ENCODE data around the gene AVPR1A.
"Not testable (repeated sequence)": the region's sequence is repeated elsewhere in the genome, so short reads cannot be mapped to it uniquely, and the experiment has no call there.

AVPR1A gene

DNA sequence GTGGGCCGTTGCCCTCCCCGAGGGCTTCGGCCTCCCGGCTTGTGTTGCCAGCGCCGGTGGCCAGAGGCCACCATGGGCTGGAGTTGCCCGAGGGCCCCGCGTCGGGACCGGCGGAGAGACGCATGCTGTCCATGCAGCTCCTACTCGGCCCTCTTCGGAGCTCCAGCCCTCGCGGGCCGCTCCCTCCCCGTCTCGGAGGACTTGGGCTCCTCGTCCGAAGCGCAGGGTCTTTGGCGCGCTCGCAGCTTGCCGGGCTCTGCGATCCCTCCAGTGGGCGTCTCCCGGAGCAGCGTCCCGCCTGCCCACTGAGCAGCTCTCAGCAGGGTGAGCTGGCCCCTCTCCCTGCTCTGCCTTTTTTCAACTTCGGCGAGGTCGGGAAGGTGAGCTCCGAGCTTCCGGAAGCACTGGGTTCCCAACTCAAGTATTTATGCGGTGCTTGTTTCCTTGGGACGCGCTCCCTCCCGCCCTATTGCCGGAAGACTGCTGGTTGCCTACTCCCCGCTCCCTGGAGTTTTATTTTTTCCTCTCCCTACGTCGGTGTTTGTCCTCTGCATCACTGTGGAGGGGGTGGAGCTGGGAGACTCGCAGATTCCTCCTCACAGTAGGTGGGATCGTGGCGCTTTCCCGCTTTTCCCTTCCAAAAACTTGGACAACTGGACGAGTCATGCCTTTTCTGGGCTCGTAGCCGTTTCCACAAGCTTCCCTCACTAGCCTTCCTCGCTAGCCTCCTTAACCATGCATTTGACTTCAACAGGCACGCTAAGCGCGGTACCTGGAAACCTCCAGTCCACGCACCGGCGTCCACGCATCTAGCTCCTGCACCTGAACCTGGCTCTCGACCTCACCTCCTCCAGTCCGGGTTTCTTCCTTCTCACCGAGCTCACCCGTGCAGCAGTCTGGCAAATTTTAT is at the start of gene AVPR1A:
TSS of gene AVPR1A (minus strand) at position 489 of the 910 bp plus-strand sequence. CDS start at position 124, 365 bp downstream.
- DNase-seq = no peak

DNA sequence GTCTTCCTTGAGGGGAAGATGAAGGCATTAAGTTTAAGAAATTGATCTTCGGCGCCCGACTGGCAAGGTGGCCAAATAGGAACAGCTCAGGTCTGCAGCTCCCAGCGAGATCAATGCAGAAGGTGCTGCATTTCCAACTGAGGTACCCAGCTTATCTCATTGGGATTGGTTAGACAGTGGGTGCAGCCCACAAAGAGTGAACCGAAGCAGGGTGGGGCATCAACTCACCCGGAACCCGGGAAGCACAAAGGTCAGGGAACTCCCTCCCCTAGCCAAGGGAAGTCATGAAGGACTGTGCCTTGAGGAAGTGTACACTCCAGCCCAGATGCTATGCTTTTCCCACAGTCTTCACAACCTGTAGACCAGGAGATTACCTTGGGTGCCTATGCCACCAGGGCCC is 45.2 kb upstream of the AVPR1A start:
- DNase-seq = no peak

DNA sequence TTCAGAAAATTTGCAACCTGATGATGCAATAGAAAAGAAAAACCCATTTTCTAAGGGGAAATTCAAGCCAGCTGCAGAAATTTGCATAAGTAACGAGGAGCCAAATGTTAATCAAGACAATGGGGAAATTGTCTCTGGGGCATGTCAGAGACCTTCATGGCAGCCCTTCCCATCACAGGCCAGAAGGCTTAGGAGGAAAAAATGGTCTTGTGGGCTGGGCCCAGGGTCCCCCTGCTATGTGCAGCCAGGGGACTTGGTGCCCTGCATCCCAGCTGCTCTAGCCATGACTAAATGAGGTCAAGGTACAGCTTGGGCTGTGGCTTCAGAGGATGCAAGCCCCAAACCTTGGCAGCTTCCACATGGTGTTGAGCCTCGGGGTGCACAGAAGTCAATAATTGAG is 28.2 kb upstream of the AVPR1A start:
- no peak for DNase-seq

DNA sequence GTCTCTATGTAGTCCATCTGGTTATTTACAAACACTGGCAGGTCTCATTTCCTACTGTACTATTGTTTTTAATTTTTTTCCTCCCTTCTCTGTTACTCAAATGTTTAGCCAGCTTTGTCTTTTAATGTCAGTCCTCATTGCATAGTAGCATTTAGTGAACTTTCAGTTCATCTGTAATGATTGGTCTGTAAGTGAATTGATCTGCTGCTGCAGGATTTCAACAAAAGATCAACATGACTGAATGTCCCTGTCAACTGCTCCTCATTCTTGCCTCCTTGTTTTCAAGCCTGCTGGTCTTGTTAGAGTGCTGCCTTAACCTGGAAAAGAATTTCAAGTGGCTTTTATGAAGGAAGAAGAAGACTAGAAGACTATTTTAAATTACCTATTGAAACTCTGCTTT is 19.3 kb upstream of the AVPR1A start:
- no peak for DNase-seq

DNA sequence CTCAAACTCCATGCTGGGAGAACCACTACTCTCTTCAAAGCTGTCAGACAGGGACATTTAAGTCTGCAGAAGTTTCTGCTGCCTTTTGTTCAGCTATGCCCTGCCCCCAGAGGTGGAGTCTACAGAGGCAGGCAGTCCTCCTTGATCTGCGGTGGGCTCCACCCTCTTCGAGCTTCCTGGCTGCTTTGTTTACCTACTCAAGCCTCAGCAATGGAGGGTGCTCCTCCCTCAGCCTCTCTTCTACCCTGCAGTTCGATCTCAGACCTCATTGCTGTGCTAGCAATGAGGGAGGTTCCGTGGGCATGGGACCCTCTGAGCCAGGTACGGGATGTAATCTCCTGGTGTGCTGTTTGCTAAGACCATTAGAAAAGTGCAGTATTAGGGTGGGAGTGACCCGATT is 16.7 kb upstream of the AVPR1A start:
- not testable (repeated sequence) for DNase-seq

DNA sequence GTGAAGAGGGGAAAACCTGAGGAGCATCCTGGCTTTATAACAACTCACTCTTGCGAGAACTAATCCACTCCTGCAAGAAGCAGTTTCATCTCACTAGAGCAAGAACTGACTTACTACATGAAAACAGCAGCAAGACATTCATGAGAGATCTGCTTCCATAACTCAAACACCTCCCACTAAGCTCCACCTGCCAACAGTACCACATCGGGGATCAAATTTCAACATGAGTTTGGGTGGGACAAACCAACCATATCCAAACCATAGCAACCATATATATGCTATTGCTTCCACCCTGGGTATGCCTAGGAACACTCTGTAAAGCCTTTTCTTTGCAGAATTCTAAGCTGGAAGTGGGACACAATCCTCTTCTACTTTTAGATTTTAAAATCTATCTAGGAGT is 13.9 kb upstream of the AVPR1A start:
- peak; percentile 43 for DNase-seq

DNA sequence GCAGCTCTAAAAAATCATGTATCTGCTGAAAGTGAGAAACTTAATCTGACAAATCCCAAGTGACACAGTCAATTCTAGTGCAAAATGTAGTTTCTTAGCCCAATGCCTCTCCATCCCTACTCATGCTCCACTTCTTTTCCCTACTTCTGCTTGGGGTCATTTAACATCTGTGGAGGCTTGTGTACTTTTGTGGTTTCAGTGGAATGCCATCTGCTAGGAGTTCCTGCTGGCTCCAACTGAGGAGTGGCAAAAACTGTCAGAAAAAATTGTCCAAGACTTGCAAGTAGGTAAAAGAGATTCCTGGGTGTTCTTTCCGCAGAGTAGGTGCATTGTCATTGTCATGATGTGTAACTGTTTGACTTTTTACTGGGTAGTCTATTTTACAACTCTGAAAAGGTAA is 12.5 kb upstream of the AVPR1A start:
- no peak for DNase-seq

DNA sequence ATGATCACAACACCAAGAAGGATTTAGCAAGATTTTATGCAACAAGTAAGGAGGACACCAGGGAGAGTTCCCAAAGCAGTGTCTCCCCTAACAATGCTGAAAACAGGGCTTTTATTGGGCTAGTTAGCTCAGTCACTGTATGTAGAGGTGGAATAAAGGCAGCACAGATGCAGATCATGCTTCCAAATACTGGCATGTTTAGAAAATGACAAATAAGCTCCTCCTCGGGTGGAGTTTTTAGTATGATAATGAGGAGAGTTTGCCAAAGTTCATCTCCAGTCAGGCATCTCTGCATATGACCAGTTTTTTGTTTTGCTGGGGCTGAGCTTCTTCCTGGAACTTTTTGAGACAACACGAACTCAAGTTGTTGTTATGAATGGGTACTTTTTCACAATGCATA is 4.4 kb upstream of the AVPR1A start:
- DNase-seq = no peak

DNA sequence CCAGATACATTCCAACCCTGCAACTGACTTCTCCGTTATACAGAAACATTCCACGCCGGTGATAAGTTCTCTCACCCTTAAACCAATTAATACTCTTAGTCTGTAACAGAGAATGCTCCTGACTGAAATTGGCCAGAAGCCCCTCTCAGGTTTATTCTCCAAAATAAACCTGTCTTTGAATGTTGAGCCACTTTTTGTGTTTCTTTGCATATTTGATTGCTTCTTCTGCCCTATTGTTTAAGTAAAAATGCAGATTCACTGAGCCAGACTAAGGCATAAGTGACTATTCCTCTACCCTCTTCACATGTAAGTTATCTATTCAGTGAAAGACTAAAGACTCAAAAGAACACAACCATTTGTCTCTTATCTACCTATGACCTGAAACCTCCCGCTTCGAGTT is 3.6 kb upstream of the AVPR1A start:
- DNase-seq = no peak

DNA sequence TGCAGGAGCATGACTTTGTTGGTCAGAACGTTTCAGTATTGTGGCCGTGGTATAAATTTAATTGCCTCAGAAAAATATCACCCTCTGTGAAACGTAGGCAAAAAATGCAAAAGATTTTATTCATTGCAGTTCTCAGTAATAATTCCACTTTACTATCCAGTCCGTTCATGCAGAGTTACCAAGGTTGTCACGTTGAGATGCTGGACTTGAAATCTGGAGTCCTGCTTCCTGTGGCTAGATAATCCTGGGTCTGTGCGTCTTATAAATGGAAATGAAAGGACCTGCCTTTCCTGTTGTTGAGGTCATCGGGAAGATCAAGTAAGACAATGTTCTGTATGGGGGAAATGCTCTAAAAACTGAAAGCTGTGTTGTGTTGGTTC is 1.3 kb upstream of the AVPR1A start:
- DNase-seq = no peak

DNA sequence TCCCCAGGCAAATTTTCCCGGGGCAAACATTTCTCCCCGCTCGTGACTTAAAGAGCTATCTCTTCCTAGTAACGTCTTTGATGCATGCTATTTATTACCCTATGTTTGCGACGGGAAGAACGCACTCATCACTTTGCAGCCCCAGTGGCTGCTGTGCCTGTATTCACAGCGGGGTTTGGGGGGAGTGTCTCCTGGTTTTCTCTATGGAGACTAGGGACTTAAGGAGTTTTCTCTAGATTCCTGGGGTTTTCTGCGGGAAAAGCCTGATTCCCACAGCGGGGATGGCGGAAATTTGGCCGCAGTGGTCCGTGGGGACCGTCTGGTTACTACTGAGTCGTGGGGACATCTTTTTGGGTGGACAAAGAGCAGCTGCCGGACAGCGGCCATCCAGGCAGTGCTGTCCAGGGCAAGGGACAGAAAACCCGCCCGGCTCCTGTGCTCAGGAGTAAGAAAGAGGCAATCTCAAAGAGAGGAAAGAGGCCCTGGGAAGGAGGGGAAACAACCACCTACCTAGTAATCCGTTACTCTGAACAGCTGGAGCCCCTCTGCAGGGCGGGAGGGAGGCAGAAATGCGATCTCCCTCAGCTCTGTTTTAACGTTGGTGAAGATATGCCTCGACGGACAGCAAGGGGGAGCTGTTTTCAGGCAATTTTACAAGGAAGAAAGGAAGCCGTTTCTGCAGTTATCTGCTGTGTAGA is 771 bp upstream of the AVPR1A start:
- no peak for DNase-seq

DNA sequence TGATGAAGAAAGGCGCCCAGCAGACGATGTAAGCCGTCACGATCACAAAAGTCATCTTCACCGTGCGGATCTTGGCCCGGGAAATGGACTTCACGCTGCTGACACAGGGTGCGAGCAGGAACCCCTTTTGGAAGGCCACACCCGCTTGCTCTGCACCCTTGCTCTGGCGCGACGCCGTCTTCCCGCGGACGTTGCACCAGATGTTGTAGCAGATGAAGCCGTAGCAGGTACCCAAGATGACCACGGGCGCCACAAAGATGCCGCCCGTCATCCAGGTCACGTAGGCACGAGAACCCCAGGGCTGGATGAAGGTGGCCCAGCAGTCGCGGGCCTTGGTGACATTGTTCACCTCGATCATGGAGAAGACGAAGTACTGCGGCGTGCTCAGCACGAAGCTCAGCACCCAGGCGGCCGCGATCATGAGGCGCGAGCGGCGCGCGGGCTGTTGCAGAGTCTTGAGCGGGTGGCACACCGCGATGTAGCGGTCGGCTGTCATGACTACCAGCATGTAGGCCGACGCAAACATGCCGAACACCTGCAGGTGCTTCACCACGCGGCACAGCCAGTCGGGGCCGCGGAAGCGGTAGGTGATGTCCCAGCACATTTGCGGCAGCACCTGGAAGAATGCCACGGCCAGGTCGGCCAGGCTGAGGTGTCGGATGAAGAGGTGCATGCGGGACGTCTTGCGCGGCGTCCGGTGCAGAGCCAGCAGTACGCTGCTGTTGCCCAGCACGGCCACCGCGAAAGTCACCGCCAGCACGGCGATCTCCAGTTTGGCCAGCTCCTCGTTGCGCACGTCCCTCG is 890 bp downstream of the AVPR1A start:
- no peak for DNase-seq

DNA sequence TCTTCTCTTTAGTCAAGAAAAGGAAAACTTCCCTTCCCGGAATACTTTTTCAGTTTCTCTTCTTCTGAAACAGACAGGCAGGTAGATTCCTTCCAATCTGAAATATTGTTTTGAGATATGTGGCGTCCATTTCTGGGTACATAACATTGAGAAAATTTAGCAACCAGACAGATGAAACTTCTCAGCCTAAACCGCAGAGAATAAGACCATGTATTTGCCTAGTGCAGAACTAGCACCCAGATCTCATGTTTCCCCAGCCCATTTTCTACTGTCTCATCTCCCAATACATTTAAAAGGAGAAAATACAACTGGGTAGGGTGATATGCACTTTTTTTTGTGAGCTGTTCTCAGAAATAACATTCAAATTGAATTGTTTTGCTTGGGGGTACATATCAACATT is 6.4 kb downstream of the AVPR1A start:
- DNase-seq = no peak

DNA sequence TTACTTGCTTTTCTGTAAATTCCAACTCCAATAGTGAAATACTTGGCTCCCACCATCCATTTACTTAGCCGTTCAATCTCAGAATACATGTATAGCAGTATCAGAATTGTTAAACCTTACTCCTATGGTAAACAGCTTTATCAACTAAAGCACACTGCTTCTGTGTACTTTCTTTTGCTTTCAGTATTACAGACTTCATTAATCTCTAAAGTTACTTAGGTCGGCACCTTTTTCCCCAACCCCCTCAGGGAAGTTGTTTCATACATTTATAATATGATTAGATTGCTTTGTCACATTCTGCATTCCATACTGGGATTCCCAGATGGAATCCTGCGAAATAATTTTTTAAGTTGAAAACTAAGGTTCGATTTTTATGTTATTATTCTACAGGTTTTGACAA is 12.5 kb downstream of the AVPR1A start:
- no peak for DNase-seq

DNA sequence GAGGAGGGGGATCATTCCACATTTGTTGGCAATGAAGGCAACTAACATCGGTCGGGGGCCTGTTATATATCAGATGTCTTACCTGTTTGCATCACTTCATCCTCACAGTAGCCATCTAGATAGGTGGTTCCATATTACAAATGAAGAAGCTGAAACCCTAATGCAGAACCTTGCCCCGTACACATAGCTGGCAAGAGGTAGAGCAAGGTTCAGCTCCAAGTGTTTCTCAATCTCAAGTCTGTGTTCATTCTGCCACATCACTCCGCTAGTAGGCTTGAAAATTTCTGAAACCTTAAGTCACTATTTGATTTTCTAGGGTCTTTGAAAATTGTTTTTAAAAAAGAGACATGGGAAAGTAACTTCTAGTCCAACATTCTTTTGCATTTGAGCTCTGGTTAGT is 17.0 kb downstream of the AVPR1A start:
- no peak for DNase-seq

DNA sequence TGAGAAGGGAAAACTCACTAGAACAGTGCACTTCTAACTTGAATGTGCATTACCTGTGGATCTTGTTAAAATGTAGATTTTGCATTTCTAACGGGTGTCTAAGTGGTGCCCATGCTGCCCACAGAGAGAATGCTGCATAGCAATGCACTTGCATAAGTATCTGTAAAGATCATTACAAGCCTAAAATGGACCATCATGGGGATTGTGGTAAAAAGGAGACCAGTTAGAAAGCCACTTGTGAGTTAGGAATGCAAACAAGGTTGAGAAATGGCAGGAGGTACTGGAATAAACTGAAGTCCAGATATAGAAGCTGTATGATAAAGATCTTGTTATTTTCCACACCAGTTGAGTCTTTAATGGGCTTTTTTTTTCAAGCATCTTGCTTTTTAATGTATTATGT is 18.8 kb downstream of the AVPR1A start:
- DNase-seq = no peak

DNA sequence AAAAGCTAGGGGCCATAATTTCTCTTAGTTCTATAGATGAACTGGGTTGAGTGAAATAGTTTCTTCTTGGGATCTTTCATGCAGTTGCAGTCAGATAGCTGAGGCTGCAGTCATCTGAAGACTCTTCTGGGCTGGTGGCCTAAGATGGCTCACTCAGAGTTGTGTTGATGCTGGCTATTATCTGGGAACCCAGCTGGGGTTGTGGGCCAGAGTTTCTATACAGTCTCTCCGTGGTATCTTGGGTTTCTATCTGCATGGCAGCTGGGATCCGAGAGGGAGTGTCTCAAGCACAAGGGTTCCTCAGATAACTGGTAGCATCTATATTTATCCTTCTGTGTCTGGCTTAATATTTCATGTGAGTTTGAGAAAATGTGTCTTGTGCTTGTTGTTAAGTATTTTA is 21.1 kb downstream of the AVPR1A start:
- no peak for DNase-seq

DNA sequence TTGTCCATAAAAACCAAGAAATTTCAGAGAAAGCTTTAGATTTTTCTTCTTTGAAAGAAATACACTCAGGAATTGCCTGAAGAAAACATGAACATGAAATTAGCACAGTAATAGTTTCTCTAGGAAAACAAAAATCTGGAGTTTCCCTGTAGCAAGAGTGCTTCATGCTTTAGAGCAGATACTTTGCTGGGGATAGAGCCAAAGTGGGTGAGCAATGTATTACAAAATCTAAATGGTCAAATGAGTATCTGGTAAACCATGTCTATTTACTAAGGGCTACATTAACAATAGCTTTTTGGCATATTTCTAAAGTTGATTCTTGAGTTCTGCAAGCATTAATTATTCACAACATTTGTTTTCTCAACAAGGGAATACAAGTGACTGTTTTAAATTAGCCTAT is 26.2 kb downstream of the AVPR1A start:
- no peak for DNase-seq

DNA sequence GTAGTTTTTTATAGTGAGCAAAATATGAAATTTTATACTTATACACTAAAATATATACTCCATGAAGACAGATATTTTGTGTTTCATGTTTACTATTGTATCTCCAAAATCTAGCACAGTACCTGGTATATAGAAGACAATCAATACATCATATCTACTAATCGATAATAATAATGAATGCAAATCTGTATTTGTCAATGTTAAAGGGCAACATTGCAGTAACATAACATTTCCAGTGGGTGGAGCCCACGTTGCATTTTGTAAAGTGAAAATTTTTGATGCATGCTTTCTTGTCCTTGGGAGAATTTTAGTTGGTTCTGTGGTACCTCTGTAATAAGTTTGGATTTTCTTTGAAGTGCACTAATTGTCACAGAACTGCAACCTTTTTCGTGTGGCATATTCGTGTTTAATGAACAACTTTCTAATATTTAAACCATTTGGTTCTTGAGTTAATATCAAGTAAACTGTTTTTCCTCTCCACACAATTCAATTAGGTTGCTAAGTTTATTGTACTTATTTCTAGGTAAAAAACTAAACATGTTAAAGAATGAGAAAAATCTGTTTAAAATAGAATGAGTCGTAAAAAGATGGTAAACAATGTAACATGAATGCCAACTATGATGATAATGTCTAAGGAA is 47.4 kb downstream of the AVPR1A start:
- DNase-seq = no peak

DNA sequence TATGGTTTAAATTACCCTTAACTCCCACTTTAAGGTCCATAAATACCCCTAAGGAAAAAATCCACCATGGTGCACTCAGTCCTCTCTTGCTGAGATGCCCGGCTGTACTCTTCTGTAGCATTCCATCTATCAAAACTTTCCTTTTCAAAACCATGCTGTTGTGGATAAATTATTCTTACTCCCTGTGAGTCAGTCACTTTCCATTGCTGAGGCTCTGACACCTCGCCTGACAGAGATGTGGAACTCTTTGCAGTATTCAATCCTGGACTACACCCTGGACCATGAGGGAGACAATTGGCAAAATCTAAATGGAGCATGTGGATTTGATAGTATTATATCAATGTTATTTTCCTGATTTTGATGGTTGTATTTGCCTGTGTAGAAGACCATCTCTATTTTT is 49.1 kb downstream of the AVPR1A start:
- no peak for DNase-seq

DNA sequence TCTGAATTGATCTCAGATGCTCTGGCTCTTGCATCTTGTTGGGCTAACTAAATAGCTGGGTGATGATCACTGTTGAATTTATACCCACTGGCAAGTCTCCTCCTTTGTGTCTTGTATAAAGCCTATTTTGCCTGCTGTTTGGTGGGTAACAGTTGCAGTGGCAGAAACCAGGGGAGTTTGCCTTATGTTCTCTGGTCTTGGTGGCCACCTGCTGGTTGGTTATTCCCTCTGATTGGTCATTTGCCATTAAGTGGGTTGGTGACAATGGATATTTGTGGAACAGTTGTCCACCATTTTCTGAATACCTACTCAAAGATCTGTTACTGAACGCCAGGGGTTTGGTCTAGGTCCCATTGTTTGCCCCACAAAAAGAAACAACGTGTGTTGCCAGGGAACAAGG is 52.1 kb downstream of the AVPR1A start:
- DNase-seq = no peak

DNA sequence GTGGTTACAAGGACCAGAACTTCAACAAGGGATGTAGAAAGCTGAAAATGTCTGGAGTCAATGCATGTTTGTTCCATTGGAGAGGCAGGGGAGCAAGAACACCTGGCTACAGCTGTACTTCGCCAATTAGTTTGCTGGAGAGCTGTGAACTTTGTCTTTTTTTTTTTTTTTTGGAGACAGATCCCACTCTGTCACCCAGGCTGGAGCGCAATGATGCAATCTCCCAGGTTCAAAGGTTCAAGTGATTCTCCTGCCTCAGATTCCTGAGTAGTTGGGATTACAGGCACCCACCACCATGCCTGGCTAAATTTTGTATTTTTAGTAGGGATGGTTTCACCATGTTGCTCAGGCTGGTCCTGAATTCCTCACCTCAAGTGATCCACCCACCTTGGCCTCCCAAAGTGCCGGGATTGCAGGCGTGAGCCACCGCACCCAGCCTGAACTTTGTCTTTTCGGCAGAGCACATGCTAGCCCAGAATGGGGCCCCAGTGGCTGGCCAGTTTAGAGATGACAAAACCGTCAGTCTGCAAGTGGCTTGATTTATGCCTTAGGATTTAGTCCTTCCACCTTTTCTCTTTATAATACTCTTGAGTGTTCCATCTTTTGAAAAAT is 55.5 kb downstream of the AVPR1A start:
- DNase-seq = no peak

DNA sequence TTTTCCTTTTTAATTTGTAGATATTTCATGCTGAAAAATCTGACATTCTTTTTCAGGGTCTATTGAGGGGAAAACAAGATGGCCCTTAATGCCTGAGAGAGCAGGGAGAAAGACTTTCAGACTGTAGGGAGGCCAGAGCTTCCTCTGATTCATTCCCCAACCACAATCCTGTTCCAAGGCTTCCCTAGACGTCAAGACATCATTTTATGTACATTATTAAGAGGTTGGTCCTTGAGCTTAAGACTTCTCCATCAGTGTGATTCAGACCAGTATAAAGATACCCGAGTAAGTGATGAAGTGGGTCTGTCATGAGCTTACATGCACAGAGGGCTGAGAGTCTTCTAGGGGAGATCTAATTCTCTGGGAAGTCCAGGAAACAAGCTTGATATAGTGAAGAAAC is 57.3 kb downstream of the AVPR1A start:
- no peak for DNase-seq

Data from NCI-H187 treated with DMSO at 0.1 percent for 48 hours (cell line).